Pancreas (tissue), 10 donors: ENCODE data around the gene KCNG2. TPM values are rescaled to one million over a fixed set of nuclear protein-coding genes. Genes with fewer than 3 reads are reported as not detected.
"Not testable (repeated sequence)": the region's sequence is repeated elsewhere in the genome, so short reads cannot be mapped to it uniquely, and the experiment has no call there.

Experiments
- ATAC-seq, 4 donors: fragments of 200-7000 bp; cut with Tn5 transposase; one replicate each; pipeline versions ENCODE4 v1.8.0 to v1.9.1; 2020; ENCODE audit warnings: mild to moderate bottlenecking in 4 of 4, moderate library complexity in 4 of 4
- DNase-seq, 6 donors: peaks; one replicate each; pipeline ENCODE4 v3.0.0-alpha.2; 2020
- FAIRE-seq: peaks from 2 replicates; lab custom pipeline; 2012; peaks lifted over from hg19 to GRCh38; lab: Jason Lieb, UNC
- H3K27ac ChIP-seq, 4 donors: fragments of 200-600 bp; sonication (generic); 1 replicate in 3 of 4; 2 replicates in 1 of 4; pipeline versions ENCODE4 v1.5.0 to v1.8.0; 2020
- H3K27me3 ChIP-seq, 4 donors: fragments of 200-600 bp; one replicate each; pipeline ENCODE4 v1.8.0; 2021
- H3K36me3 ChIP-seq, 3 donors: fragments of 200-600 bp; sonication (generic) in 1 of 3; one replicate each; pipeline versions ENCODE4 v1.5.0 to v1.8.0; 2020 to 2021
- H3K4me1 ChIP-seq, 3 donors: fragments of 200-600 bp; one replicate each; pipeline ENCODE4 v1.8.0; 2021
- H3K4me3 ChIP-seq, 4 donors: fragments of 200-600 bp; sonication (generic) in 2 of 4; one replicate each; pipeline versions ENCODE4 v1.5.0 to v1.8.0; 2020 to 2021
- H3K9me3 ChIP-seq, 4 donors: fragments of 200-600 bp; one replicate each; pipeline ENCODE4 v1.8.0; 2021
- CTCF ChIP-seq, 4 donors: fragments of 200-600 bp; sonication (generic) in 3 of 4; IDR thresholded peaks; one replicate each; pipeline versions ENCODE4 v1.5.0 to v1.8.0; 2021; ENCODE audit warnings: antibody characterized with exemption in 4 of 4
- WGBS, 2 donors: extraction: QIAGEN DNeasy Blood & Tissue Kit; methylation state at CpG; one replicate each; pipeline ENCODE4 v1.1.7; 2013; 5-methylcytosine and 5-hydroxymethylcytosine counted together
- intact Hi-C, 3 donors: fragments of 100-400 bp; cut with DNase I; formaldehyde crosslinking; loops; one replicate each; pipeline versions ENCODE4 v1.11.1 to v1.14.2; 2022
- polyA plus RNA-seq, 2 donors: library from polyadenylated mRNA; stranded (reverse); fragments of 200-250 nt; gene quantifications; one replicate each; pipeline ENCODE4 v1.2.3, GENCODE V29; 2013
- total RNA-seq, 6 donors: library from RNA; stranded (reverse); fragmentation: NEBNext Ultra II Directional in 4 of 6; extraction: Animal tissue kit (Norgen Biotek cat#: 25700) in 4 of 6; gene quantifications; one replicate each; pipeline versions ENCODE4 v1.2.1 to v1.2.4, GENCODE V29; 2021 to 2023
- donor health status: healthy with polysubstance abuse.
- donor health status: DM: no; HTN: no; CAD: no; lungs with moderate emphysema.
- donor health status: DM: no; HTN: no; CAD: no.
- donor health status: control.
- donor health status: control.
- donor health status: Bipolar disorder and iron deficiency.
- donor health status: DM: yes; HTN: yes; CAD: no.
- donor health status: DM: no; HTN: no; CAD: no.
- donor health status: DM: no; HTN: no; CAD: no.
- donor health status: DM: yes; HTN: yes; CAD: no.

Gene KCNG2
- total RNA-seq (under 1 TPM in 3 of 6 donors, not detected in 3; 0.12 to 0.22 (median 0.13) TPM), polyA plus RNA-seq (not detected)

GRCh38 chr18:79797518-79798345 lies at the start of gene KCNG2:
TSS of gene KCNG2 (plus strand) at chr18:79797938. CDS start at chr18:79863668, 65,730 bp downstream.
- Histone ChIP-seq H3K4me1 (peaks cover 0 to 15% (median 9%) of the 10 kb centered on the region in 3 donors), H3K9me3 (no peaks in the 10 kb centered on the region), H3K4me3 (peak within 1 kb of the TSS in 2 of 4 donors; percentile 9 to 42), H3K27me3 (peaks cover 0 to 28% (median 5%) of the 10 kb centered on the region in 4 donors), H3K36me3 (no peaks in the 10 kb centered on the region), H3K27ac (no peak within 1 kb of the TSS)
- WGBS, 2 donors: 3 to 5% methylated on average over 26 to 92 of the region's 92 CpGs
- FAIRE-seq: no peak
- peak in 3 of 4 donors; percentile 61 to 78 (median 66) for ATAC-seq
- TF ChIP-seq CTCF (IDR thresholded peaks at IDR 0.05): no peak
- DNase-seq: peak in 1 of 6 donors; percentile 69
- intact Hi-C loops: no loop called here

- FAIRE-seq (no peak), DNase-seq (no peak)
- 92 to 93% methylated on average over 36 of the region's 36 CpGs for WGBS, 2 donors
Observed at GRCh38 chr18:79748321-79749180, 49.2 kb upstream of the KCNG2 start.

GRCh38 chr18:79749251-79750191 lies 48.2 kb upstream of the KCNG2 start:
- ATAC-seq: peak in 2 of 4 donors; percentile 59 to 67
- Histone ChIP-seq H3K27me3 (no peaks in the 10 kb centered on the region), H3K4me3 (no peak overlapping the region), H3K9me3 (no peaks in the 10 kb centered on the region), H3K27ac (no peak overlapping the region), H3K4me1 (no peaks in the 10 kb centered on the region), H3K36me3 (peaks cover 3 to 14% (median 9%) of the 10 kb centered on the region in 3 donors)
- 87 to 89% methylated on average over 49 of the region's 49 CpGs for WGBS, 2 donors
- FAIRE-seq: no peak
- DNase-seq: no peak
- intact Hi-C loops: no loop called here
- no peak for TF ChIP-seq CTCF (IDR thresholded peaks at IDR 0.05)

More at GRCh38 chr18:79748321-79749180, 49.2 kb upstream of the KCNG2 start:
- H3K27ac ChIP-seq: no peak overlapping the region
- intact Hi-C loops: no loop called here
- H3K9me3 ChIP-seq: no peaks in the 10 kb centered on the region
- H3K27me3 ChIP-seq: no peaks in the 10 kb centered on the region
- no peak for TF ChIP-seq CTCF (IDR thresholded peaks at IDR 0.05)
- H3K4me1 ChIP-seq: no peaks in the 10 kb centered on the region
- peaks cover 0 to 5% (median 1%) of the 10 kb centered on the region in 3 donors for H3K36me3 ChIP-seq
- ATAC-seq: no peak
- no peak overlapping the region for H3K4me3 ChIP-seq

- no peaks in the 10 kb centered on the region for H3K9me3 ChIP-seq
- peaks cover 3 to 24% (median 13%) of the 10 kb centered on the region in 3 donors for H3K36me3 ChIP-seq
- 84 to 88% methylated on average over 7 to 13 of the region's 13 CpGs for WGBS, 2 donors
- intact Hi-C loops: no loop called here
- DNase-seq (peak in 3 of 6 donors; percentile 21 to 49 (median 43)), FAIRE-seq (no peak), ATAC-seq (peak in 3 of 4 donors; percentile 35 to 67 (median 62))
- H3K4me1 ChIP-seq: no peaks in the 10 kb centered on the region
- no peak overlapping the region for H3K4me3 ChIP-seq
- TF ChIP-seq CTCF (IDR thresholded peaks at IDR 0.05): no peak
- H3K27me3 ChIP-seq: no peaks in the 10 kb centered on the region
- H3K27ac ChIP-seq: no peak overlapping the region
Observed at GRCh38 chr18:79750980-79751571, 46.7 kb upstream of the KCNG2 start.

GRCh38 chr18:79751918-79752578 lies 45.7 kb upstream of the KCNG2 start:
- 97 to 98% methylated on average over 15 to 18 of the region's 20 CpGs for WGBS, 2 donors
- H3K27me3 ChIP-seq, H3K27ac ChIP-seq, H3K4me3 ChIP-seq, intact Hi-C loops, H3K4me1 ChIP-seq, ATAC-seq, FAIRE-seq, H3K9me3 ChIP-seq: not testable (repeated sequence)
- peaks cover 3 to 24% (median 13%) of the 10 kb centered on the region in 3 donors for H3K36me3 ChIP-seq
- DNase-seq: peak in 1 of 6 donors; percentile 23

- DNase-seq, intact Hi-C loops, H3K9me3 ChIP-seq, ATAC-seq, H3K27me3 ChIP-seq, H3K4me3 ChIP-seq, H3K27ac ChIP-seq, FAIRE-seq, H3K4me1 ChIP-seq: not testable (repeated sequence)
- H3K36me3 ChIP-seq: peaks cover 3 to 24% (median 13%) of the 10 kb centered on the region in 3 donors
- WGBS, 2 donors: 92 to 93% methylated on average over 5 to 6 of the region's 8 CpGs
Observed at GRCh38 chr18:79752946-79753345, 44.8 kb upstream of the KCNG2 start.
